ENCODE measurements around the gene STN1. TPM values are rescaled to one million over a fixed set of nuclear protein-coding genes. Genes with fewer than 3 reads are reported as not detected.

STN1 gene
- polyA plus RNA-seq, 1 of the 3 experiments (the other 2 are of a cell fraction): 22.1 TPM

- no peak for DNase-seq
- Histone ChIP-seq H3K79me2 (ENCODE audit: insufficient read depth) (no peaks in the 10 kb centered on the region), H3F3A (replicated peaks; ENCODE audit: insufficient read depth) (peaks cover 4% of the 10 kb centered on the region), H3K27ac (ENCODE audit: low read depth in 2 of 2, low read length in 1 of 2) (no peak overlapping the region), H3K4me3 (ENCODE audit: low read depth in 2 of 2, low read length in 1 of 2) (no peak overlapping the region), H3K9me3 (0 out of 2 replicates have a peak, but pooled peaks cover 5% of the 10 kb centered on the region), H2AFZ (ENCODE audit: low read depth) (no peak overlapping the region), H3K27me3 (ENCODE audit: insufficient read depth) (no peaks in the 10 kb centered on the region), H3K9me2 (no peaks in the 10 kb centered on the region; the same call in 1 of the 2 replicates), H3K36me3 (replicated peaks in 1 of 2; ENCODE audit: control insufficient read depth in 1 of 2, insufficient read depth in 2 of 2, low read length in 1 of 2) (no peaks in the 10 kb centered on the region), H3K4me1 (ENCODE audit: control insufficient read depth in 1 of 2, insufficient read depth in 2 of 2, low read depth in 1 of 2, low read length in 1 of 2) (no peaks in the 10 kb centered on the region), H3K9ac (no peak overlapping the region), H4K20me1 (ENCODE audit: insufficient read depth) (no peaks in the 10 kb centered on the region), H3K4me2 (no peak overlapping the region)
- no peak for TF ChIP-seq ELF1 (IDR thresholded peaks at IDR 0.05)
- TF ChIP-seq YY1 (IDR thresholded peaks at IDR 0.05; ENCODE audit: low read depth): no peak
- TF ChIP-seq POLR2AphosphoS5 (IDR thresholded peaks at IDR 0.05; ENCODE audit: low read depth, low read length): no peak
- CTCF ChIA-PET: no interaction called here
- POLR2A ChIA-PET: no interaction called here
- 92% methylated on average over 2 of the region's 2 CpGs for WGBS (ENCODE audit: low lambda C conversion rate)
Measured at GRCh38 chr10:103958996-103959395, 41.0 kb upstream of the STN1 start.

- Histone ChIP-seq H3K36me3 (replicated peaks in 1 of 2; ENCODE audit: control insufficient read depth in 1 of 2, insufficient read depth in 2 of 2, low read length in 1 of 2) (no peaks in the 10 kb centered on the region), H3K27ac (ENCODE audit: low read depth in 2 of 2, low read length in 1 of 2) (no peak overlapping the region), H3K4me2 (no peak overlapping the region), H3K4me1 (ENCODE audit: control insufficient read depth in 1 of 2, insufficient read depth in 2 of 2, low read depth in 1 of 2, low read length in 1 of 2) (no peaks in the 10 kb centered on the region), H3K9me3 (0 out of 2 replicates have a peak, but pooled peaks cover 9% of the 10 kb centered on the region), H3K27me3 (ENCODE audit: insufficient read depth) (no peaks in the 10 kb centered on the region), H3F3A (replicated peaks; ENCODE audit: insufficient read depth) (peaks cover 4% of the 10 kb centered on the region), H3K9ac (no peak overlapping the region), H3K4me3 (ENCODE audit: low read depth in 2 of 2, low read length in 1 of 2) (no peak overlapping the region), H2AFZ (ENCODE audit: low read depth) (no peak overlapping the region), H3K9me2 (no peaks in the 10 kb centered on the region; the same call in 1 of the 2 replicates), H3K79me2 (ENCODE audit: insufficient read depth) (no peaks in the 10 kb centered on the region), H4K20me1 (ENCODE audit: insufficient read depth) (no peaks in the 10 kb centered on the region)
- no peak for DNase-seq
- 91% methylated on average over 1 of the region's 1 CpG for WGBS (ENCODE audit: low lambda C conversion rate)
- POLR2A ChIA-PET: no interaction called here
- CTCF ChIA-PET: interaction anchor here (0.9 kb wide), 1 partner anchor 67 kb away, joined by 3 read pairs; no protein-coding TSS in a partner anchor
- TF ChIP-seq CTCF (IDR thresholded peaks at IDR 0.05) (no peak), EZH2phosphoT487 (IDR thresholded peaks at IDR 0.05; ENCODE audit: borderline replicate concordance, low read depth) (no peak), RAD21 (IDR thresholded peaks at IDR 0.05; ENCODE audit: low read length) (no peak), POLR2AphosphoS5 (IDR thresholded peaks at IDR 0.05; ENCODE audit: low read depth, low read length) (no peak), NFIC (IDR thresholded peaks at IDR 0.05; ENCODE audit: borderline replicate concordance) (no peak), SIN3A (IDR thresholded peaks at IDR 0.05; ENCODE audit: borderline replicate concordance, low read depth, low read length) (no peak), PBX3 (IDR thresholded peaks at IDR 0.05) (no peak), RCOR1 (IDR thresholded peaks at IDR 0.05; ENCODE audit: low read length) (no peak), EP300 (IDR thresholded peaks at IDR 0.05; ENCODE audit: borderline replicate concordance in 1 of 2, low read depth in 1 of 2, low read length in 1 of 2) (no peak), FOSL2 (IDR thresholded peaks at IDR 0.05; ENCODE audit: borderline replicate concordance, low read depth) (no peak), NRF1 (IDR thresholded peaks at IDR 0.05; ENCODE audit: low read depth, low read length) (no peak), TAF1 (IDR thresholded peaks at IDR 0.05; ENCODE audit: borderline replicate concordance, low read depth, low read length) (no peak), TEAD4 (IDR thresholded peaks at IDR 0.05; ENCODE audit: borderline replicate concordance, insufficient read depth) (no peak), RFX5 (IDR thresholded peaks at IDR 0.05; ENCODE audit: low read length) (no peak), MXI1 (IDR thresholded peaks at IDR 0.05; ENCODE audit: low read depth, low read length) (no peak), IRF3 (IDR thresholded peaks at IDR 0.05; ENCODE audit: low read depth, low read length) (no peak), GATA2 (CRISPR knock-in tag; IDR thresholded peaks at IDR 0.05) (no peak), MEF2A (IDR thresholded peaks at IDR 0.05; ENCODE audit: borderline replicate concordance, low read depth) (no peak)
Measured at GRCh38 chr10:103954543-103954942, 36.6 kb upstream of the STN1 start.
